ENCODE data around the gene CHMP1B. TPM values are rescaled to one million over a fixed set of nuclear protein-coding genes. Genes with fewer than 3 reads are reported as not detected.
"Not testable (repeated sequence)": the region's sequence is repeated elsewhere in the genome, so short reads cannot be mapped to it uniquely, and the experiment has no call there.

Gene CHMP1B
- total RNA-seq, 1 donor from 2014 or later = 24.4 TPM

GRCh38 chr18:11886577-11887110, 35.4 kb downstream of the CHMP1B start:
- H3K36me3 Mint-ChIP-seq (ENCODE audit: low read depth) = peaks cover 36% of the 10 kb centered on the region
- H3K4me1 Mint-ChIP-seq = peaks cover 6% of the 10 kb centered on the region
- H3K9me3 Mint-ChIP-seq = no peaks in the 10 kb centered on the region
- no peak overlapping the region for H3K27ac Mint-ChIP-seq
- no peak overlapping the region for H3K4me3 Mint-ChIP-seq
- H3K27me3 Mint-ChIP-seq = no peaks in the 10 kb centered on the region
- intact Hi-C loops (cut with micrococcal nuclease) = no loop called here
- no peak for DNase-seq

DNA sequence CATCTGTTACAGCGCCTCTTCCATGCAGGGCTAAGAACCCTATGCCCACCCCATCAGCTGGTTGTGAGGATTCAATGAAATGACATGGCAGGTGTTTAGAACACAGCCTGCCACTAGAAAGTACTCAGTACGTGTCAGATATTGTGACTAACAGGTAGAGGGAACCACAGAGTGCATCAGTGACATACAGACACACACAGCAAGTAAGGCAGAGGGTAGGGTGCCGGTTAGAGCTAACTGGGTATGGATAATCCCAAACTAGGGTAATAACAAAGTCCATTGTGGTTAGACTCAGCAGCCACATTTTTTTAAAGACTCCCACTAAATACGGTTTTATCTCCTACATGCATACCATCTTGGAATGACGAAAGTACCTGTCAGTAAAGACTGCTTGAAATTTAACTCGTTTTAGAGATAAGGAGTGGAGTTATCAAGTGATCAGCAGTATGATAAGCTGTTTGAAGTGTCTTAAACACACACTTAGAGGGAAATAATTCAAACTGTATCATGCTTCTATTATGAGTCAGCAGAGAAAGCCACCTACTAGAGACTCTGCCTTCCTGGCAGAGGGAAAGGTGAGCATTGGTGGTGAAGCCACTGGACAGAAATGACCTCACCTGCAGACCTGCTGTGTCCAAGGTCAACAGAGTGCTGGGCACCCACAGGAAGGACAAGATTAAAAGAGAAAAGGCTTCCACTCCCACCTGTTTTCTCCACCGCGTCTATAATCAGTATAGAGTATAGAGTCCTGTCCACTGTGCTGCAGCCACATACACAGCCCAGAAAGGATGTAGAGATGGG, 36.3 kb downstream of the CHMP1B start:
- no peak overlapping the region for H3K27ac Mint-ChIP-seq
- no peak overlapping the region for H3K4me3 Mint-ChIP-seq
- H3K4me1 Mint-ChIP-seq = peaks cover 6% of the 10 kb centered on the region
- intact Hi-C loops (cut with micrococcal nuclease) = no loop called here
- H3K36me3 Mint-ChIP-seq (ENCODE audit: low read depth) = peaks cover 38% of the 10 kb centered on the region
- H3K27me3 Mint-ChIP-seq = no peaks in the 10 kb centered on the region
- no peak for DNase-seq
- no peaks in the 10 kb centered on the region for H3K9me3 Mint-ChIP-seq

GRCh38 chr18:11888726-11889125, 37.5 kb downstream of the CHMP1B start:
- Mint-ChIP-seq H3K4me3 (no peak overlapping the region), H3K27me3 (no peaks in the 10 kb centered on the region), H3K36me3 (ENCODE audit: low read depth) (peaks cover 44% of the 10 kb centered on the region), H3K27ac (no peak overlapping the region), H3K9me3 (no peaks in the 10 kb centered on the region), H3K4me1 (peaks cover 7% of the 10 kb centered on the region)
- intact Hi-C loops (cut with micrococcal nuclease) = no loop called here
- no peak for DNase-seq

GRCh38 chr18:11889284-11889683, 38.1 kb downstream of the CHMP1B start:
- no peaks in the 10 kb centered on the region for H3K27me3 Mint-ChIP-seq
- no peaks in the 10 kb centered on the region for H3K9me3 Mint-ChIP-seq
- DNase-seq = no peak
- peaks cover 10% of the 10 kb centered on the region for H3K4me1 Mint-ChIP-seq
- H3K4me3 Mint-ChIP-seq = no peak overlapping the region
- peaks cover 43% of the 10 kb centered on the region for H3K36me3 Mint-ChIP-seq (ENCODE audit: low read depth)
- no peak overlapping the region for H3K27ac Mint-ChIP-seq
- intact Hi-C loops (cut with micrococcal nuclease) = no loop called here

DNA sequence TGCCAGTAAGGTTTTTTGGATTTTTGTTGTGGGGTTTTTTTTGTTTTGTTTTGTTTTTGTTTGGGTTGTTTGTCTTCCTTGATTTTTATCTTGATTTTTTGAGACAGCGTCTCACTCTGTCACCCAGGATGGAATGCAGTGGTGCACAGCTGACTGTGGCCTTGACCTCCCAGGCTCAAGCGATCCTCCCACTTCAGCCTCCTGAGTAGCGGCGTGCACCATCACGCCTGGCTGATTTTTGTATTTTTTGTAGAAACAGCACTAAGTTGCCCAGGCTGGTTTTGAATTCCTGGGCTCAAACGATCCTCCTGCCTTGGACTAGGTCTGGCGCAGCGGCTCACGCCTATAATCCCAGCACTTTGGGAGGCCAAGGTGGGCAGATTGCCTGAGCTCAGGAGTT, 40.5 kb downstream of the CHMP1B start:
- DNase-seq = no peak
- no peaks in the 10 kb centered on the region for H3K9me3 Mint-ChIP-seq
- peaks cover 8% of the 10 kb centered on the region for H3K4me1 Mint-ChIP-seq
- H3K36me3 Mint-ChIP-seq (ENCODE audit: low read depth) = peaks cover 45% of the 10 kb centered on the region
- H3K27me3 Mint-ChIP-seq = no peaks in the 10 kb centered on the region
- no peak overlapping the region for H3K27ac Mint-ChIP-seq
- H3K4me3 Mint-ChIP-seq = no peak overlapping the region
- intact Hi-C loops (cut with micrococcal nuclease) = no loop called here

DNA sequence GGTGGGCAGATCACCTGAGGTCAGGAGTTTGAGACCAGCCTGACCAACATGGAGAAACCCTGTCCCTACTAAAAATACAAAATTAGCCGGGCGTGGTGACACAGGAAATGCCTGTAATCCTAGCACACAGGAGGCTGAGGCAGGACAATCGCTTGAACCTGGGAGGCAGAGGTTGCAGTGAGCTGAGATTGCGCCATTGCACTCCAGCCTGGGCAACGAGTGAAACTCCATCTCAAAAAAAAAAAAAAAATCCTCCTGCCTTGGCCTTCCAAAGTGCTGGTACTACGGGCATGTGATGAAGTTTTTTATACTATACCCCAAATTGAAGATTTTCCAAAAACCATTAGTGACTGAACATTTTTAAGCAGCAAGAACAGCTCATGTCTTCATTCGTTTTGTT, 41.2 kb downstream of the CHMP1B start:
- H3K36me3 Mint-ChIP-seq (ENCODE audit: low read depth) = peaks cover 47% of the 10 kb centered on the region
- H3K4me1 Mint-ChIP-seq; DNase-seq; H3K4me3 Mint-ChIP-seq; intact Hi-C loops (cut with micrococcal nuclease); H3K27me3 Mint-ChIP-seq; H3K27ac Mint-ChIP-seq; H3K9me3 Mint-ChIP-seq: not testable (repeated sequence)

GRCh38 chr18:11897781-11898180, 46.6 kb downstream of the CHMP1B start:
- H3K9me3 Mint-ChIP-seq = no peaks in the 10 kb centered on the region
- peaks cover 4% of the 10 kb centered on the region for H3K4me1 Mint-ChIP-seq
- no peaks in the 10 kb centered on the region for H3K27me3 Mint-ChIP-seq
- peaks cover 43% of the 10 kb centered on the region for H3K36me3 Mint-ChIP-seq (ENCODE audit: low read depth)
- no peak overlapping the region for H3K27ac Mint-ChIP-seq
- DNase-seq = no peak
- no peak overlapping the region for H3K4me3 Mint-ChIP-seq
- intact Hi-C loops (cut with micrococcal nuclease) = no loop called here

DNA sequence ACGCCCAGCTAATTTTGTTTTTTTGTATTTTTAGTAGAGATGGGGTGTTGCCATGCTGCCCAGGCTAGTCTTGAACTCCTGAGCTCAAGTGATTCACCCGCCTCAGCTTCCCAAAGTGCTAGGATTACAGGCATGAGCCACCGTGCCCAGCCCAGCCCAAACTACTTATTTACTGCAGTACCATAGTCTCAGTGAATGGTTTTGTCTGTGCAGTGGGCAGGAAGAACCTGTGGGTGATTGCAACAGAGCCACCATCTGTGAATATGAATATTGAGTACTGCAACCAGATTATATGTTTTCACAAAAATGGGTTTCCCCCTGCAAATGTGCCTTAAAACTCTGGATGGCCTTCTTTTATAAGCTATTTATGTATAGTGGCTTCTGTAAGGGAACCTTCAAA, 47.9 kb downstream of the CHMP1B start:
- Mint-ChIP-seq H3K4me1 (peaks cover 3% of the 10 kb centered on the region), H3K36me3 (ENCODE audit: low read depth) (peaks cover 39% of the 10 kb centered on the region), H3K27ac (no peak overlapping the region), H3K4me3 (no peak overlapping the region), H3K27me3 (no peaks in the 10 kb centered on the region), H3K9me3 (no peaks in the 10 kb centered on the region)
- intact Hi-C loops (cut with micrococcal nuclease) = no loop called here
- DNase-seq = no peak

GRCh38 chr18:11901826-11902438, 50.7 kb downstream of the CHMP1B start:
- DNase-seq = no peak
- intact Hi-C loops (cut with micrococcal nuclease) = no loop called here
- peaks cover 29% of the 10 kb centered on the region for H3K36me3 Mint-ChIP-seq (ENCODE audit: low read depth)
- H3K4me3 Mint-ChIP-seq = no peak overlapping the region
- no peak overlapping the region for H3K27ac Mint-ChIP-seq
- peaks cover 9% of the 10 kb centered on the region for H3K4me1 Mint-ChIP-seq
- no peaks in the 10 kb centered on the region for H3K9me3 Mint-ChIP-seq
- no peaks in the 10 kb centered on the region for H3K27me3 Mint-ChIP-seq

DNA sequence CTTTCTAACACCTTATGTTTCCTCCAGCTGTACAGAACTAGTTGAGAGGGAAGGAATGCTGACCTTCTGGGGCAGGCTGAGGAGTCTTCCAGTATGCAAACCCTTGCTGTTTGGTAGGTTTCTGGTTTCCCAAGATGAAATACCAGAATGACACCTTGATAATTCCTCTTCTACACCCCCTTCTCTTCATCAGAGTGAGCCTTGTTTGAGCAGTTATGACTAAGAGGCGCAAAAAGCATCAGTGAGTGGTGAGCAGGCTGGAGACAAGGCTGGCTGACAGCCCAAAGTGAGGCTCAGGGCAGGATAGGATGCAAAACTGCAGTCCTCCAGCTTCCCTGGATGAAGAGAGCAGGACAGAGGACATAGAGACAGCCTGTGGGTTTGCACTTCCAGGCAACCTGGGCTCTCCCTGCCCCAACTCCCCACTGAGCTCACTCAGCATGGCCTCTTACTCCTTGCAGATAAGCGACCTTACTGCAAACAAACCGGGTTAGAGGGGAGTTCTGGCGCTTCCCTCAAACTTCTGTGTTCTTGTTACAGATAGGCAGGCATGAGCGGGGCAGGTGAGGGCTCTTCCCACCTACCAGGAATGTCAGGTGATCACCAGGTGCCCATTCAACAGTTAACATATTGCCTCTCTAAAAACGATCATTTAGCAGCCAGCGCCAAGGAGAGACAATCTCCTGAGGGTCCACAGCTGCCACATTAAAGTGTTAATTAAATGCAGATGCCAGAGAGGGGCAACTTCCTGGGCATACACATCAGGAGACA, 51.5 kb downstream of the CHMP1B start:
- DNase-seq = no peak
- H3K4me1 Mint-ChIP-seq = peaks cover 14% of the 10 kb centered on the region
- no peaks in the 10 kb centered on the region for H3K27me3 Mint-ChIP-seq
- intact Hi-C loops (cut with micrococcal nuclease) = no loop called here
- H3K36me3 Mint-ChIP-seq (ENCODE audit: low read depth) = peaks cover 25% of the 10 kb centered on the region
- H3K4me3 Mint-ChIP-seq = no peak overlapping the region
- H3K9me3 Mint-ChIP-seq = no peaks in the 10 kb centered on the region
- H3K27ac Mint-ChIP-seq = no peak overlapping the region

Other genes with a start within 250 kb of the CHMP1B start
- not detected in 2 replicates for gene SLC35G4, start 241.8 kb upstream of the CHMP1B start, total RNA-seq
- 0.36 and 0.40 TPM in 2 replicates for gene GNAL, start 162.1 kb upstream of the CHMP1B start, total RNA-seq
- 39.2 and 45.8 TPM in 2 replicates for gene MPPE1, start 56.9 kb downstream of the CHMP1B start, total RNA-seq
- 18.8 and 20.1 TPM in 2 replicates for gene IMPA2, start 130.1 kb downstream of the CHMP1B start, total RNA-seq
- not detected in 2 replicates for gene ANKRD62, start 242.4 kb downstream of the CHMP1B start, total RNA-seq